ENCODE measurements around the gene CLMN.
"Not testable (repeated sequence)": the region's sequence is repeated elsewhere in the genome, so short reads cannot be mapped to it uniquely, and the experiment has no call there.

The CLMN gene

GRCh38 chr14:95289323-95290010 is 30.2 kb downstream of the CLMN start:
- peaks cover 19% of the 10 kb centered on the region for H3K27me3 Mint-ChIP-seq (ENCODE audit: low read depth, poor library complexity)

GRCh38 chr14:95288672-95289322 is 30.9 kb downstream of the CLMN start:
- Mint-ChIP-seq H3K27me3 (ENCODE audit: low read depth, poor library complexity) (peaks cover 18% of the 10 kb centered on the region), H3K4me3 (no peak overlapping the region), H3K27ac (no peak overlapping the region), H3K36me3 (ENCODE audit: low read depth) (peaks cover 7% of the 10 kb centered on the region), H3K4me1 (peaks cover 18% of the 10 kb centered on the region), H3K9me3 (peaks cover 4% of the 10 kb centered on the region)
- no peak for DNase-seq
- TF ChIP-seq CTCF (IDR thresholded peaks at IDR 0.05), result no peak

More at GRCh38 chr14:95289323-95290010, 30.2 kb downstream of the CLMN start:
- H3K27ac Mint-ChIP-seq, result no peak overlapping the region
- peaks cover 8% of the 10 kb centered on the region for H3K9me3 Mint-ChIP-seq
- H3K4me3 Mint-ChIP-seq, result no peak overlapping the region
- H3K36me3 Mint-ChIP-seq (ENCODE audit: low read depth), result peaks cover 7% of the 10 kb centered on the region
- DNase-seq, result no peak
- TF ChIP-seq CTCF (IDR thresholded peaks at IDR 0.05), result no peak
- peaks cover 18% of the 10 kb centered on the region for H3K4me1 Mint-ChIP-seq

- TF ChIP-seq CTCF (IDR thresholded peaks at IDR 0.05), result no peak
- Mint-ChIP-seq H3K27me3 (ENCODE audit: low read depth, poor library complexity) (peaks cover 18% of the 10 kb centered on the region), H3K27ac (no peak overlapping the region), H3K4me1 (peaks cover 17% of the 10 kb centered on the region), H3K36me3 (ENCODE audit: low read depth) (peaks cover 7% of the 10 kb centered on the region), H3K4me3 (no peak overlapping the region), H3K9me3 (peaks cover 4% of the 10 kb centered on the region)
- DNase-seq, result no peak
Measured at GRCh38 chr14:95287176-95287754, 32.4 kb downstream of the CLMN start.

- H3K27ac Mint-ChIP-seq, result no peak overlapping the region
- H3K27me3 Mint-ChIP-seq (ENCODE audit: low read depth, poor library complexity), result peaks cover 14% of the 10 kb centered on the region
- no peak overlapping the region for H3K4me3 Mint-ChIP-seq
- H3K9me3 Mint-ChIP-seq, result peaks cover 4% of the 10 kb centered on the region
- no peak for TF ChIP-seq CTCF (IDR thresholded peaks at IDR 0.05)
- peaks cover 13% of the 10 kb centered on the region for H3K4me1 Mint-ChIP-seq
- no peak for DNase-seq
- H3K36me3 Mint-ChIP-seq (ENCODE audit: low read depth), result peaks cover 7% of the 10 kb centered on the region
Measured at GRCh38 chr14:95286645-95287044, 33.1 kb downstream of the CLMN start.

GRCh38 chr14:95285566-95285965 is 34.1 kb downstream of the CLMN start:
- TF ChIP-seq CTCF (IDR thresholded peaks at IDR 0.05), result no peak
- H3K27ac Mint-ChIP-seq, result no peak overlapping the region
- H3K27me3 Mint-ChIP-seq (ENCODE audit: low read depth, poor library complexity), result peaks cover 5% of the 10 kb centered on the region
- no peak overlapping the region for H3K4me3 Mint-ChIP-seq
- peaks cover 13% of the 10 kb centered on the region for H3K4me1 Mint-ChIP-seq
- no peak for DNase-seq
- H3K36me3 Mint-ChIP-seq (ENCODE audit: low read depth), result peaks cover 7% of the 10 kb centered on the region
- peaks cover 4% of the 10 kb centered on the region for H3K9me3 Mint-ChIP-seq

- not testable (repeated sequence) for H3K4me3 Mint-ChIP-seq; H3K4me1 Mint-ChIP-seq; H3K36me3 Mint-ChIP-seq (ENCODE audit: low read depth); H3K27ac Mint-ChIP-seq; H3K9me3 Mint-ChIP-seq; DNase-seq; H3K27me3 Mint-ChIP-seq (ENCODE audit: low read depth, poor library complexity)
Measured at GRCh38 chr14:95283802-95284201, 35.9 kb downstream of the CLMN start.

- not testable (repeated sequence) for H3K27me3 Mint-ChIP-seq (ENCODE audit: low read depth, poor library complexity)
Measured at GRCh38 chr14:95282986-95283380, 36.7 kb downstream of the CLMN start.

More at GRCh38 chr14:95282986-95283380, 36.7 kb downstream of the CLMN start:
- H3K4me1 Mint-ChIP-seq; H3K4me3 Mint-ChIP-seq; H3K36me3 Mint-ChIP-seq (ENCODE audit: low read depth); DNase-seq: not testable (repeated sequence)
- Mint-ChIP-seq H3K27ac (peak overlapping the region; percentile 62), H3K9me3 (peaks cover 17% of the 10 kb centered on the region)

Measured in nephron progenitor cell (in vitro differentiated cells).